PFSK-1 (cell line): ENCODE data around the gene PRKX.

ENCODE experiments used
- FOXP2 ChIP-seq: optimal IDR thresholded peaks from 2 replicates; pipeline ENCODE3; 2011; ENCODE audit warnings: borderline replicate concordance, control low read depth, inconsistent platforms; ENCODE audit not compliant: insufficient read depth; ENCODE audit errors: extremely low read length, extremely low read depth
- POLR2AphosphoS5 ChIP-seq: IDR thresholded peaks from 2 replicates; pipeline ENCODE4 v1.6.1; 2012; ENCODE audit warnings: low read depth, mild to moderate bottlenecking, control low read depth, low read length, moderate library complexity
- REST ChIP-seq, 2 experiments: IDR thresholded peaks; 2 replicates each; pipeline versions ENCODE4 v1.6.1 to v1.8.0; 2011 to 2012; ENCODE audit warnings: low read depth in 2 of 2, low read length in 2 of 2, control low read depth in 1 of 2, inconsistent platforms in 1 of 2, mild to moderate bottlenecking in 1 of 2, moderate library complexity in 1 of 2; ENCODE audit not compliant: insufficient read depth in 1 of 2
- SIN3A ChIP-seq: IDR thresholded peaks from 2 replicates; pipeline ENCODE4 v1.6.1; 2012; ENCODE audit warnings: mild to moderate bottlenecking, low read length, moderate library complexity, borderline replicate concordance; ENCODE audit not compliant: insufficient read depth
- TAF1 ChIP-seq: IDR thresholded peaks from 2 replicates; pipeline ENCODE4 v1.6.1; 2012; ENCODE audit warnings: low read length, control low read depth, borderline replicate concordance; ENCODE audit not compliant: insufficient read depth

PRKX gene

GRCh38 chrX:3666975-3667374 is 46.5 kb downstream of the PRKX start:
- TF ChIP-seq SIN3A (no peak), REST (IDR thresholded peaks at IDR 0.05; ENCODE audit: insufficient read depth in 1 of 2, low read depth in 2 of 2, low read length in 2 of 2) (no peak), TAF1 (no peak), FOXP2 (no peak), POLR2AphosphoS5 (no peak)

GRCh38 chrX:3664921-3665320 is 48.5 kb downstream of the PRKX start:
- TF ChIP-seq TAF1 (no peak), REST (IDR thresholded peaks at IDR 0.05; ENCODE audit: insufficient read depth in 1 of 2, low read depth in 2 of 2, low read length in 2 of 2) (no peak), POLR2AphosphoS5 (no peak), FOXP2 (no peak), SIN3A (no peak)

- no peak for TF ChIP-seq FOXP2
- TF ChIP-seq REST (IDR thresholded peaks at IDR 0.05; ENCODE audit: insufficient read depth in 1 of 2, low read depth in 2 of 2, low read length in 2 of 2), result no peak
- no peak for TF ChIP-seq POLR2AphosphoS5
- TF ChIP-seq SIN3A, result no peak
- TF ChIP-seq TAF1, result no peak
Observed at GRCh38 chrX:3659761-3660160, 53.7 kb downstream of the PRKX start.

- TF ChIP-seq POLR2AphosphoS5, result no peak
- no peak for TF ChIP-seq SIN3A
- TF ChIP-seq FOXP2, result no peak
- TF ChIP-seq TAF1, result no peak
- no peak for TF ChIP-seq REST (IDR thresholded peaks at IDR 0.05; ENCODE audit: insufficient read depth in 1 of 2, low read depth in 2 of 2, low read length in 2 of 2)
Observed at GRCh38 chrX:3655181-3655580, 58.3 kb downstream of the PRKX start.

GRCh38 chrX:3653111-3653510 is 60.3 kb downstream of the PRKX start:
- TF ChIP-seq TAF1 (no peak), POLR2AphosphoS5 (no peak)
